ENCODE data around the gene TRPM3. TPM values are rescaled to one million over a fixed set of nuclear protein-coding genes. Genes with fewer than 3 reads are reported as not detected.

The TRPM3 gene
- total RNA-seq, 1 experiment from 2014 or later = under 0.01 TPM

GRCh38 chr9:71098801-71099200 is 22.6 kb downstream of the TRPM3 start:
- no peak for DNase-seq (ENCODE audit: low read depth)

DNA sequence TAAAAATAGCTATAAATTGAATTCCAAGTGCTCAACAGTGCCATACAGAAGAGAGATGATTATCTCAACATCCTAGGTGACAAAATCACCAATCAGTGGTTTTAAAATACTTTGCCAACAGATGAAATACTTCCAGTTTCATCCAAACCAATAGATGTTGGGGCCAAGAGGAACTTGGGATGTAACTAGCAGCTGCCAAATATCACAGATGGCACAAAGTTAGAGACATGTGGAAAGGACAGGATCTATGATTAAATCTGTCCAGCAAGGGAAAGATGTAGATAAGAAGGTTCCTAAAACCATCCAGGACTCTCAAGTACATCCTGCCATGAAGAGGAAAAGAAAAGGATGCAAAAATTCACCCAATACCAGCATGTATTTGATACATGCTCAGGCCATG is 23.8 kb downstream of the TRPM3 start:
- no peak for DNase-seq (ENCODE audit: low read depth)

DNA sequence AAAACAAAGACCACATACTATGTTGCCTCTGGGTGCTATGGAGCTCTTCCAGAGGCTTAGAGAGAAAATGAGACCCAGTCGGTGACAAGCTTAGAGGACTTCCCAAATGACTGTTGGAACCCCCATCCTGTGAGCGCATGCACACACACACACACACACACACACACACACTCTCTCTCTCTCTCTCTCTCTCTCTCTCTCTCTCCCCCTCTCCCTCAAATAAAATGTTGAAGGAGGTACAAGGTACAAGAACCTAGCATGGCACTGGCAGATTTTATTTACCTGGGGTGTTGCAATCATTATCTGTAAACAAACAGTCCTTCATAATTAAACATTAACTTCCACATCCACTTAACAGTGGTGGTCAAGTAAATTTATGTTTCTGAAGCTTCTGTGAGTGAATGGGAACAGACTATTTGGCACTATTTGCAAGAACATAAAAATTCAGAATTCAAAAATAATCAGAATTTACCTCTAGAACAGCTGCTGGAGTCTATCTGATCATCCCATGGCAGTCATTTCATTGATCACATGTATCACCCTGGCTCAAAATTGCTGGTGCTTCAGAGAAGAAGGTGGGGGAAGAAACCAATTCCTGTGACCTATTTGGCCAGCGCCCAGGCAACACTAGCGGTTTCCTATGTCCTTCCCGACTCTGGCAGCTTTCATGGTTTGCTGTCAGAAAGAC is 24.9 kb downstream of the TRPM3 start:
- DNase-seq (ENCODE audit: low read depth) = no peak

DNA sequence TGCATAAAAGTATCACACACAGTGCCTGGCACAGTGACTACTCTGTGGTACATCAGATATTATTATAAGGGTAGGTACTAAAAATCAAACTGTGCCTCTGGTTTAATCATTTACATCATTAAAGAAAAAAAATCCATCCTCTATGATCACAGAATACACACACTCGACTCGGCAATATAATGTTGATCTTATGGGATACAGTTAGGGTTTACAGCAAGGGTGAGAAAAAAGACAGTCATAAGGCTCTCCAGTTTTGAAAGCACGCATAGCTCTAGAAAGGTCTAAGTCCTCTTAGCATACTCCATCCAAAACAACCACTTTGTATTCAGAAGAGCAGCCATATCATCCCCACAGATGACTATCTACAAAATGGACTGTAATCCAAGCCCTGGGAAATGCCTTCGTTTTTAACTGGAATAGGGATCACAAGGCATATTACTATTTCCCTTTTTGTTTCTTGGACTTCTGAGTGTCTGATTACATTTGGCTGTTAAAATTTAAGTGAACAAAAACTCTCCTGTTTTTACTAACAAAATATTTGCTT is 26.6 kb downstream of the TRPM3 start:
- no peak for DNase-seq (ENCODE audit: low read depth)

GRCh38 chr9:71090896-71091295 is 30.5 kb downstream of the TRPM3 start:
- DNase-seq (ENCODE audit: low read depth) = no peak

DNA sequence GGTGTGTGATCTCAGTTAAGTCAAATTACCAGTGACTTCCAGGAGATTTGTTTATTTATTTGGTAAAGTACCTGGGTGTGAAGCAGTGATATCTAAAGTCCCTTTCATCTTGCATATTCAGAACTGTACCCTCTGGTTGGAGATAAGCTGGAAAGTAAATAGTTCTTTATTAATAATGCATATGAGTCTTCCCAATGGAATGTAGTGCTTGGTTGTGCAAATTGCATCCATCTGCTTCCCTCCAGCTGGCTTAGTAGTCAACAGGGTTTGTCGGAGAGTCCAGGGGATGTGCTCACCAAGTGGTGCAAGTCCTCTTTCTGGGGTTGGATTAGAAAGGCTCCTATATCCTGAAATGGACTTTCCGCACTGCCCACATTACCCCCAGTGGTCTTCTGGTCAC is 42.0 kb downstream of the TRPM3 start:
- DNase-seq (ENCODE audit: low read depth) = peak; percentile 17

GRCh38 chr9:71076096-71076495 is 45.3 kb downstream of the TRPM3 start:
- DNase-seq (ENCODE audit: low read depth) = no peak

DNA sequence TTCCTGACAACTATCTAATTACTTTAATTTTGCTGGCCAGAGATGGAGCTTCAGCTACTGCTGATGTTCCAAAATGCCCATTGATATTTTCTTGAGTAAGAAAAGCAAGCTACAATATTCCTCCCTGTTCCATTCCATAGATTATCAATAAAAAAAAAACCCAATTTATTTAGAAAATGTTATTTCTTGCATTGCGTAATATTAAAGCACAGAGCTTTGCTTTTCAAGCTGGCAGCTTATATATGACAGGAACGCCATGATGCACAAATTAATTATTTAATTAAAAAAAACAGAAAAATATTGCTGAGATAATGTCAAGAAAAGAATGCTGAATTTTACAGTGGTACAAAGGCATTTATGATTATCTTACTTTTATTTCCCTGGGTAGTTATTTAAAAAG is 47.9 kb downstream of the TRPM3 start:
- no peak for DNase-seq (ENCODE audit: low read depth)

DNA sequence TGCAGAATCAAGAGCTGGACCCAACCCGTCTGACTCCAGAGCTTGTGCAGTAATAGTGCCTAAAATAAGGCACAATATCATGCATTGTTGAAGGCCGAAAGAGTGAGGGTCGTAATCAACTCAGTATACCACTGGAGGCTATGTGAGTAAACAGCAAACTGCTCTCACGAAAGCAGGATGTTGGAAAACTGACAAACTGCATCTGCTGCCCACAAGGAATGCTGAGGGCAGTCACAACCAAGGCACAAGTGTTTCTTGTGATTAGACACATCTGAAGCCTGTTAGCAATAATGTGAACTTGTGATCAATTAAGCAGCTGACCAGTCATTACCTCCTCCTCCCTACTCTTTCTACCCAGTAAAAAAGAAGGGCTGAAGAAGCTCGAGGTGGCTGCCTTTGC is 48.8 kb downstream of the TRPM3 start:
- no peak for DNase-seq (ENCODE audit: low read depth)

DNA sequence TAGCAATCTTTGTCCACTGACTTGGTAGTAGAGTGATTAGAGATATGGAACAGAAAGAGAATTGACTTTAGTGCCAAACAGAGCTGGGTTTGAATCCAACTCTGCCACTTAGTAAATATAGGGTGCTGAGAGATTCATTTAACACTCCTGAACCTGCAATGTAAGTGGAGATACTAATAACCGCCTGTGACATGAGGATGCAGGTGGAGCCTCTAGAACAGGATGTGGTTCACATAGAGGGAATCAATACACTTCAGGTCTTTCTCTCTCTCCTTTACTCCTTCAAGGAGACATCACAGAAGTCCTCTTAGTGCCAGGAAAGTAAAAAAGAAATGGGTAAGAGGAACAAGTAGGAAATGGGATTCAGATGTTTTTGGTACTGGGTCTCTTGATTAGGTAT is 49.8 kb downstream of the TRPM3 start:
- no peak for DNase-seq (ENCODE audit: low read depth)

DNA sequence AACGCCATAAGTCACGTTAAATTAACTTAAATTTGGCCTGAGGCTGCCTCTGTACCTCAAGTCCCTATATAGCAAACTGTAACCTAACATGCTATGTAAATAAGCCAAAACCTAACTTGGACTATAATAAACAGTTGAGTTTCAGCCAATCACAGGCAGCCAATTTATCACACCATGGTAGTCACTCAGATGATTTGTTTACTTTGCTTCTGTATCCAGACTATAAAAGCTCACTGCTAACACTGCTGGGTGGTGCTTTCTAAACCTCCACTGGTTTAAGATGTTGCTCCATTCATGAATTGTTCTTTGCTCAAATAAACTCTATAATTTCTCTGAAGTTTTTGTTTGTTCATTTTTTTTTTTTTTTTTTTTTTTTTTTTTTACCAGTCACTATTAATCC is 62.8 kb downstream of the TRPM3 start:
- DNase-seq (ENCODE audit: low read depth) = no peak

DNA sequence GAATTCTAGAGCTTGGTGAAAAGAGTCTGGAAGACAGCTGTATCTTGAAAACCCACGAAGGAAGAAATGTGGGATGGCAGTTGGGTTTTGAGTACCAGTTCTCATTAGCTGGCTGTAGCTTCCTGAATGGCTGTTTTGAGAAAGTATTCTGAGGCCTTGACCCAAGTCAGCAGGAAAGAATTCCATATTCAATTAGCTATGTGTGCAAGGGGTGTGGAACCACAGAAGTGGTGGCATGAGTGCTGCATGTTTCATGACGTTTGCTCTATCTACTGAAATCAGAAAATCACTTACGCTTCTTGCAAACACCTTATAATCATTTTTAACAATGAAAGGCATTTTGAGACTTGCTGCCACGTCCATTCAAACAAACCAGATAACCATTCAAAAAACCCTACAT is 69.1 kb downstream of the TRPM3 start:
- no peak for DNase-seq (ENCODE audit: low read depth)

DNA sequence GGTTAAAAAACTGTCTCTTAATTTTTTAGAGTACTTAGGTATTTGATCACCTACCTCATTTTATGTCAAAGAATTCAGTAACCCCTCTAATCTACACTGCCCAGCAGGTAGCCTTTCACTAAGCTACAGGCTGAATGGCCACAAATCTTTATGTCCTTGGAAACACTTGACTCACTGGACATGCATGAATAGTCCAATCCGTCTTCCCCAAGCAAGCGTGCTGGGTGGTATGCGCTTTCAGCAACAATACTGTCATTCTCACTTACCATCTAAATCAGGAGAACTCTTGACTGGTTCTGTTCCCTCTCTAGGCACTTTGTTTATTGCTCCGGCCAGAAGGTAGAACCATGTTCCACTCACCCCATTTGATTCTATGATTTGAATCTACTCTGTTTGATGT is 73.1 kb downstream of the TRPM3 start:
- no peak for DNase-seq (ENCODE audit: low read depth)

DNA sequence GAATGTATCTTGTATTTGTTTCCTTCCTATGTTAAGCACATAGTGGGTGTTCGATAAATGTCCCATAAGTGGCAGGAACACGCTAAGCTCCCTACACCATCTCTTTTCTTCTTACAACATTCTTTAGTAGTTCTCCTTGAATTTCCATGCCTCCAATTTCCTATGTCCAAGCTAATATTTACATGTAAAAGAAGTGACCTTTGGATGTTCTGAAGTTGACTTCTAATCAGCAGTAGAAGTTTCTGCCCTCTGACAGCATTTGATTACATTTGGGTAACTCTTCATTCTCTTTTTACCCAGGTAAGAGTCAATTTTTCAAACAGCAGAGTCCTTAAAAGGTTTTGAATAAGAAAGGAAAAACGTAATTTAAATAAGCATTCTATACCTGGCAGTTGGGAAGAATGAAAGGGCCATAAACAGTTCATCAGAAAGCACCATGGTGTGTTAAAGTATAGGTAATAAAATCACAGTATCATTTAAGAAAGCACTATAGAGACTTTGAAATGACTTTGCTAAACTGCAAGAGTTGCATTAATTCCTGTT is 78.9 kb downstream of the TRPM3 start:
- DNase-seq (ENCODE audit: low read depth) = no peak

DNA sequence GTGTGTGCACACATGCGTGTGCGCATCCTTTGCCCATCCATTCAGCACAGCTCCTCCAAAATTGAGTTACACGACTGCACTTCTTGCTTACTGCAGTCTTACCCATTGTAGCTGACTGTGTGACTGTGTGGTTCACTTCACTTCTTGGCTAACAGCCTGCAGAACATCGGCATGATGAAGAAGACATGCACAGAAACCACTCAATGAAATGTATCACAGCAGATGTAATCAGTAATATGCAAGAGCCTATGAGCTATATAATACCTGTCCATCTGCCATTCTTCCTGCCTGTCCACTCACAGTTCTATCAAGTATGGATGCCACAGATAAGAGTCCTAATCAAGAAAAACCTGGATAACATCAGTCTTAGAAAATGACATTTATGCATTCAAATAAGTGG is 83.9 kb downstream of the TRPM3 start:
- DNase-seq (ENCODE audit: low read depth) = no peak

DNA sequence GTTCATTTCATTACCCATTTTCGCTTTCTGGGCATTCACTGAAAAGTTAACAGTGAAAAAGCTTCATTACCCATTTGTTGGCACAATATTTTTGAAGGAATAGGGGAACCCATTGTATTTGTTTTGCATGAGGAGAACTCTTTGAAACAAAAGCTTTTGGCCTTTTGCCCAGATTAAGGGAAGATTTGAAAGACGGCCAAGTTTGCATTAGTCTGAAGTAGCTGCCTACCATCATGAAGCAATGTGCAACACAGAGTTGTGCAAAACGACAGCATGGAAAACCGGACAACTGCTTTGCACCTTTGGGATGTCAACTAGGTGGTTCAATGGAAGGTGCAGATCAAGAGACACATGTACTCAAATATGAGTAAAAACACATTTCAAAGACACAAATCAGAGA is 84.9 kb downstream of the TRPM3 start:
- DNase-seq (ENCODE audit: low read depth) = no peak

DNA sequence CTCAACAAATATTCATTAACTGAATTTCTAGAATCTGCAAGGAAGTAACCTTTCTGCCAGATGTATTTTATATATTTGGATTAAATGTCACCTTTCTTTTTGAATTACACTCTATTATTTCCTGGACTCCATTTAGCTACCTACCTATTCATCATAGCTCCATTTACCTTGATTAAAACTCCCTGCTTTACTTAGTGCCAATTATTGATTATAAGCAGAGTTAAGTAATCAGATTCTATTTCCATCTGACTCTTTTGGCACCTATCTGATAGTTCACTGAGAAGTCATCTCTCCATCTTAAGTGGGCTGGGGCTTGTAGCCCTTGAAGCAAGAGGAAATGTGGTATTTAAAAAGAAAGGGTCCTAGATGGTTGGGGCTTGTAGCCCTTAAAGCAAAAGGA is 88.6 kb downstream of the TRPM3 start:
- no peak for DNase-seq (ENCODE audit: low read depth)

- no peak for DNase-seq (ENCODE audit: low read depth)
These were observed 95.7 kb downstream of the TRPM3 start for GRCh38 chr9:71025728-71026127.

DNA sequence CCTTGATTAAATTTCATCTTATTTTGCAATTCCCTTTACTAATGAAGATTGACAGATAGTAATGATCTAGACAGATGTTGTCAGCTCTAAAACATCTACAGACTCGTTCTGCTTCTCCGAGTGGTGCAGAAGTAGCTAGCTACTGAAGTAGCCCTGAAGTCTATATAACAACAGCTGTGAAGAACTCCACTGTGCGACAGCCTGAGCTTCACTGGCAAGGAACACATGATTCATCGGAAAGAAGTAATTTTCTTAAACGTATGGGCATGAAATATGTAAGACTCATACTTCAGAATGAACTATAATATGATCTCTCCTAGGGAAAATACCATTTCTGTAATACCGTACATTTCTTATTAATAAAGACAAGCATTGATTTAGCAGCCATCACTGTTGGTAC is 96.2 kb downstream of the TRPM3 start:
- DNase-seq (ENCODE audit: low read depth) = no peak

DNA sequence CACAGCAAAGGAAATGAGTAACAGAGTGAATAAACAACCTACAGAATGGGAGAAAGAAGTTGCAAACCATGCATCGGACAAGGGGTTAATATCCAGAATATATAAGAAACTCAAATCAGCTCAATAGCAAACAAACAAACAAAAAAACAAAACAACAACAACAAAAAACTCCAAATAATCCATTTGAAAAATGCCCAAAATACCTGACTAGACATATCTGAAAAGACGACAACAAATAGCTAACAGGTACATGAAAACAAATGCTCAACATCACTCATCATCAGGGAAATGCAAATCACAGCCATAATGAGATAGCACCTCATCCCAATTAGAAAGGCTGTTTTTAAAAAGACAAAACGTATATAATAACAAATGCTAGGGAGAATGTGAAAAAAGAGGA is 111.2 kb downstream of the TRPM3 start:
- no peak for DNase-seq (ENCODE audit: low read depth)

GRCh38 chr9:71005456-71005855 is 116.0 kb downstream of the TRPM3 start:
- no peak for DNase-seq (ENCODE audit: low read depth)

- peak; percentile 15 for DNase-seq (ENCODE audit: low read depth)
These were observed 117.2 kb downstream of the TRPM3 start for GRCh38 chr9:71004196-71004595.

DNA sequence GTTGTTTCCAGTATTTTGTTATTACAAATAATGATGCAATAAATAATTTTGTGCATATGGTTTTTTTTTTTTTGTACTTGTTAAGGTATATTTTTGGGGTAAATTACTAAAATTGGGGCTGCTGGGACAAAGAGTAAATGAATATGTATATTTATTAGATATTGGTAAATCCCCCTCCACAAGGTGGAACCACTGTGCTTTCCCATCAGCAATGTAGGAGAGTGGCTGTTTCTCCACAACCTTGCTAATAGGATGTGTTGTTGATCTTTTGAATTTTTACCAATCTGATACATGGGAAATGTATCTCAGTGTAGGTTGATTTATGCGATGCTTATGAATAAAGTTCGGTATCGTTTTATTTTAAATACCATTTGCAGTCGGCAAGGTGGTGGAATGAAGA is 118.1 kb downstream of the TRPM3 start:
- no peak for DNase-seq (ENCODE audit: low read depth)

All from Daoy (cell line).